ENCODE measurements around the gene SMKR1. TPM values are rescaled to one million over a fixed set of nuclear protein-coding genes. Genes with fewer than 3 reads are reported as not detected.

SMKR1 gene
- total RNA-seq, 3 donors from 2014 or later: not detected

GRCh38 chr7:129495987-129496386, 6.3 kb upstream of the SMKR1 start:
- Histone ChIP-seq H3K4me1 (no peaks in the 10 kb centered on the region), H3K27ac (no peak overlapping the region), H3K9me3 (no peaks in the 10 kb centered on the region), H3K27me3 (no peaks in the 10 kb centered on the region), H3K36me3 (no peaks in the 10 kb centered on the region), H3K4me3 (no peak overlapping the region)
- no peak for TF ChIP-seq POLR2AphosphoS5 (IDR thresholded peaks at IDR 0.05)
- TF ChIP-seq, protein P1, sequence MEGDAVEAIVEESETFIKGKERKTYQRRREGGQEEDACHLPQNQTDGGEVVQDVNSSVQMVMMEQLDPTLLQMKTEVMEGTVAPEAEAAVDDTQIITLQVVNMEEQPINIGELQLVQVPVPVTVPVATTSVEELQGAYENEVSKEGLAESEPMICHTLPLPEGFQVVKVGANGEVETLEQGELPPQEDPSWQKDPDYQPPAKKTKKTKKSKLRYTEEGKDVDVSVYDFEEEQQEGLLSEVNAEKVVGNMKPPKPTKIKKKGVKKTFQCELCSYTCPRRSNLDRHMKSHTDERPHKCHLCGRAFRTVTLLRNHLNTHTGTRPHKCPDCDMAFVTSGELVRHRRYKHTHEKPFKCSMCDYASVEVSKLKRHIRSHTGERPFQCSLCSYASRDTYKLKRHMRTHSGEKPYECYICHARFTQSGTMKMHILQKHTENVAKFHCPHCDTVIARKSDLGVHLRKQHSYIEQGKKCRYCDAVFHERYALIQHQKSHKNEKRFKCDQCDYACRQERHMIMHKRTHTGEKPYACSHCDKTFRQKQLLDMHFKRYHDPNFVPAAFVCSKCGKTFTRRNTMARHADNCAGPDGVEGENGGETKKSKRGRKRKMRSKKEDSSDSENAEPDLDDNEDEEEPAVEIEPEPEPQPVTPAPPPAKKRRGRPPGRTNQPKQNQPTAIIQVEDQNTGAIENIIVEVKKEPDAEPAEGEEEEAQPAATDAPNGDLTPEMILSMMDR (IDR thresholded peaks at IDR 0.05): no peak
- TF ChIP-seq POLR2A (IDR thresholded peaks at IDR 0.05): no peak
- intact Hi-C loops (cut with DNase I; ENCODE audit: low total_unique reads): no loop called here
- no peak for DNase-seq (ENCODE audit: low spot score in 2 of 2)

DNA sequence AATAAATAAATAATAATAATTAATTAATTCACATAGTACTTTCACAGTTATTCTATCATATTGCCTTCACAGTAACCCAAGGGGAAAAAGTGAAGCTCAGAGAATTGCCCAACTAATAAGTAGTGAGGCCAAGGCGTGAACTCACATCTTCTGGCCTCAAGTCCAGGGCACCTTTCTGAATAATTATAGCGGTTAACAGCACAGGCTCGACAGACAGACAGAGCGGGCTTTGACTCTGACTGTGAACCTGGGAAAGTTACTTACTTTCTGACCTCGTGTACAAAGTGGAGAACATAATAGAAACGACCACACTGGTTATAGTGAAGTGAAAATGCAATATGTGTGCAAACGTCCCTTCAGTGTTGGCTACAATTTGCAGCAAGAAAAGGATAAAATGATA, 5.7 kb upstream of the SMKR1 start:
- DNase-seq (ENCODE audit: low spot score in 2 of 2): no peak
- no peaks in the 10 kb centered on the region for H3K36me3 ChIP-seq
- no peaks in the 10 kb centered on the region for H3K27me3 ChIP-seq
- no peak overlapping the region for H3K27ac ChIP-seq
- TF ChIP-seq, protein P1 (IDR thresholded peaks at IDR 0.05): no peak
- TF ChIP-seq POLR2A (IDR thresholded peaks at IDR 0.05): no peak
- no peaks in the 10 kb centered on the region for H3K9me3 ChIP-seq
- intact Hi-C loops (cut with DNase I; ENCODE audit: low total_unique reads): no loop called here
- H3K4me1 ChIP-seq: no peaks in the 10 kb centered on the region
- H3K4me3 ChIP-seq: no peak overlapping the region

- TF ChIP-seq POLR2A (IDR thresholded peaks at IDR 0.05): no peak
- TF ChIP-seq POLR2AphosphoS5 (IDR thresholded peaks at IDR 0.05): no peak
- TF ChIP-seq, protein P1 (IDR thresholded peaks at IDR 0.05): no peak
- DNase-seq (ENCODE audit: low spot score in 2 of 2): no peak
- H3K36me3 ChIP-seq: no peaks in the 10 kb centered on the region
- H3K27me3 ChIP-seq: no peaks in the 10 kb centered on the region
- H3K27ac ChIP-seq: no peak overlapping the region
- H3K9me3 ChIP-seq: no peaks in the 10 kb centered on the region
- intact Hi-C loops (cut with DNase I; ENCODE audit: low total_unique reads): no loop called here
- no peaks in the 10 kb centered on the region for H3K4me1 ChIP-seq
- no peak overlapping the region for H3K4me3 ChIP-seq
These were observed 5.2 kb upstream of the SMKR1 start for GRCh38 chr7:129497156-129497555.

- H3K9me3 ChIP-seq: no peaks in the 10 kb centered on the region
- TF ChIP-seq, protein P1 (IDR thresholded peaks at IDR 0.05): no peak
- no peak for TF ChIP-seq POLR2A (IDR thresholded peaks at IDR 0.05)
- no peak for TF ChIP-seq POLR2AphosphoS5 (IDR thresholded peaks at IDR 0.05)
- H3K27ac ChIP-seq: no peak overlapping the region
- no peaks in the 10 kb centered on the region for H3K36me3 ChIP-seq
- no peaks in the 10 kb centered on the region for H3K27me3 ChIP-seq
- no peaks in the 10 kb centered on the region for H3K4me1 ChIP-seq
- DNase-seq (ENCODE audit: low spot score in 2 of 2): no peak
- intact Hi-C loops (cut with DNase I; ENCODE audit: low total_unique reads): no loop called here
- H3K4me3 ChIP-seq: no peak overlapping the region
These were observed 4.3 kb upstream of the SMKR1 start for GRCh38 chr7:129498021-129498420.

GRCh38 chr7:129499999-129500398, 2.3 kb upstream of the SMKR1 start:
- TF ChIP-seq POLR2AphosphoS5 (IDR thresholded peaks at IDR 0.05) (no peak), POLR2A (IDR thresholded peaks at IDR 0.05) (no peak)
- TF ChIP-seq, protein P1 (IDR thresholded peaks at IDR 0.05): no peak
- Histone ChIP-seq H3K4me1 (no peaks in the 10 kb centered on the region), H3K36me3 (no peaks in the 10 kb centered on the region), H3K27me3 (no peaks in the 10 kb centered on the region), H3K4me3 (no peak overlapping the region), H3K27ac (no peak overlapping the region), H3K9me3 (no peaks in the 10 kb centered on the region)
- no peak for DNase-seq (ENCODE audit: low spot score in 2 of 2)
- intact Hi-C loops (cut with DNase I; ENCODE audit: low total_unique reads): no loop called here
